ENCODE data around the gene LRBA.
"Not testable (repeated sequence)": the region's sequence is repeated elsewhere in the genome, so short reads cannot be mapped to it uniquely, and the experiment has no call there.

Gene LRBA

DNA sequence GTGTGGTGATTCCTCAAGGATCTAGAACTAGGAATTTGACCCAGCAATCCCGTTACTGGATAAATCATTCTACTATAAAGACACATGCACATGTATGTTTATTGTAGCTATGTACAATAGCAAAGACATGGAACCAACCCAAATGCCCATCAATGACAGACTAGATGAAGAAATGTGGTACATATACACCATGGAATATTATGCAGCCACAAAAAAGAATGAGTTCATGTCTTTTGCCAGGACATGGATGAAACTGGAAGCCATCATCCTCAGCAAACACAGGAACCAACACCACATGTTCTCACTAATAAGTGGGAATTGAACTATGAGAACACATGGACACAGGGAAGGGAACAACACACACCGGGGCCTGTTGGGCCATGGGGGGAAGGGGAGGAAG lies 450.1 kb downstream of the LRBA start:
- not testable (repeated sequence) for DNase-seq (ENCODE audit: low spot score)

DNA sequence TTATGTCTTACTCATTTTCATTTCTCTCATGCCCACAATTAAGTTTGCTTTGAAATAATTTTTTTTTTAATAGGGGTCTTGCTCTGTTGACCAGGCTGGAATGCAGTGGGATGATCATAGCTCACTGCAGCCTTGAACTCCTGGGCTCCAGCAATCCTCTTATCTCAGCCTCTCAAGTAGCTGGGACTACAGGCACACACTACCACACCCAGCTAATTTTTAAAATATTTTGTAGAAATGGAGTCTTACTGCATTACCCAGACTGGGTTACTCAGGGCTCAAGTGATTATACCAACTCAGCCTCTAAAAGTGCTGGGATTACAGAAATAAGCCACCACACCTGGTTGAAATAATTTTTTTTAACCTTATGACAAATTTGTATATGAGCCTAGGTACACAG lies 452.3 kb downstream of the LRBA start:
- no peak for DNase-seq (ENCODE audit: low spot score)

DNA sequence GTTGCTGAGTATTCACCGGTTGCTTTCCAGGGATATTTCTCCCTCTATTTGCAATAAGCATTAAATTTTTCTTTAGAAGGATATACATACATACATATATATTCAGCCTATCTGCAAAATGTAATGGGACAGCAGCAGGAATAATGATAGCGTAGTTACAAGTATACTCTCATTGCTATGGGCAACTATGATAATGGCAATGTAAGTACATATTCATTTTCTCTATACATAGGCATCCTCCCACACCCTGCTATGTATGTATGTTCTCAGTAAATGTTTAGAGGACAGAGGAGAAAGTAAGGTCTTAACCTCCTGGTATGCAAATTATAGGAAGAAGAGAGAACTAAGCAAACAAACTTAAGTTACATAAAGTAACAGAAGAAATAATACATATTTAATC lies 452.8 kb downstream of the LRBA start:
- DNase-seq (ENCODE audit: low spot score), result no peak

DNA sequence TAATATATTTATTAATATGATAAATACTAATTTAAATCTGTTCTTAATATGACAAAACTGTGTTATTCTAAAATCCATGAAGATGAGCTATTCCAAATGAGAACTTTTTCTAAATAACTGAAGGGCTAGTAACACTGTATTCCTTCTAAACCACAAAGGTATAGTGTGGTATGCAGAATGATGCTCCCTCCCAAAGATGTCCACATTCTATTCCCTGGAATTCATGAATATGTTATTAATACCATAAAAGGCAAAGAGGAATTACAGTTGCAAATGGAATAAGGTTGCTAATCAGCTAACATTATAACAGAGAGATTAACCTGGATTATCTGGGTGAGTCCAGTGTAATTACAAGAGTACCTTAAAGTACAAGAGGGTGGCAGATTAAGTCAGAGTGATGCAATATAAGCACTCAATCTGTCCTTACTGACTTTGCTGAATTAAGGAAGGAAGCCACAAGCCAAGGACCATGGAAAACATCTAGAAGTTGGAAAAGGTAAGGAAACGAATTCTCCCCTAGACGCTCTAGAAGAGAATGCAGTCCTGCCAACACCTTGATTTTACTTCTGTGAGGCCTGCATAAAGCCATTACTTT lies 453.8 kb downstream of the LRBA start:
- no peak for DNase-seq (ENCODE audit: low spot score)

DNA sequence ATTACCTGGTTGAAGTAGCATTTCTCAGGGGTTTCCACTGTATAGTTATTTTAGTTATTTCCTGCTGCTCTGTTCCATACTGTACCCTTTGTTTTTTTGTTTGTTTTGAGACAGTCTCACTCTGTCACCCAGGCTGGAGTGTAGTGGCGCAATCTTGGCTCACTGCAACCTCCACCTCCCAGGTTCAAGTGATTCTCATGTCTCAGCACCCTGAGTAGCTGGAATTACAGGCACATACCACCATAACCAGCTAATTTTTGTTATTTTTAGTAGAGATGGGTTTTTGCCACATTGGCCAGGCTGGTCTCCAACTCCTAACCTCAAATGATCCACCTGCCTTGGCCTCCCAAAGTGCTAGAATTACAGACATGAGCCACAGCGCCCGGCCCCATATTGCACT lies 457.3 kb downstream of the LRBA start:
- not testable (repeated sequence) for DNase-seq (ENCODE audit: low spot score)

DNA sequence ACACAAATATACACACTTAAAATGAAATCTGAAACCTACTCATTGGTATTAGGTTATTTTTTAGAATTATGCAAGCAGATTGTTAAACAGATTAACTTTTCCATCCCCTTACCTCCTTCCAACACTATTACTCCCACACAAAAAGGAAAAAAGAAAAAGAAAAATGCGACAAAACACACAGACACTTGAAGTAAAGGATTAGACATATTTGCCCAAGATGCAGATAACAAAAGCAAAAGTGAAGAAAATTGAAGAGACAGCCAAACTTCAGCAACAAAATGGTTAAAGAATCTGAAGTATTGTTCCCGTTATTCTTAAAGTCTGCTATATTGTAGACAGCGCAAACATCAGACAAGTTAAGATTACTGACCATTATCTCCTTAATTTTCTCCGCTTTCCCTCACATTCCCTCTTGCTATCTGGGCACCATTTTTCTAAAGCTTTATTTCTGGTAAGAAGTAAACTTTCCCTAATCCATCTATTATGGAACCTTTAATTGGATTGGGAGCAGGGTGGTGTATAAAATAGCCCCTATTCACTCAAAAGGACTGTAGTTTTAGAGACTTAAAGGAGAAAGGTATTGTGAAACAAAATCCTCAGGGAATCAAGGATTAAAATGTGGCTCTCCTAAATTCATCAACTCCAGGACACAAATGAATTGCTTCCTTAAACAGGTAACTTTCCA lies 467.8 kb downstream of the LRBA start:
- no peak for DNase-seq (ENCODE audit: low spot score)

DNA sequence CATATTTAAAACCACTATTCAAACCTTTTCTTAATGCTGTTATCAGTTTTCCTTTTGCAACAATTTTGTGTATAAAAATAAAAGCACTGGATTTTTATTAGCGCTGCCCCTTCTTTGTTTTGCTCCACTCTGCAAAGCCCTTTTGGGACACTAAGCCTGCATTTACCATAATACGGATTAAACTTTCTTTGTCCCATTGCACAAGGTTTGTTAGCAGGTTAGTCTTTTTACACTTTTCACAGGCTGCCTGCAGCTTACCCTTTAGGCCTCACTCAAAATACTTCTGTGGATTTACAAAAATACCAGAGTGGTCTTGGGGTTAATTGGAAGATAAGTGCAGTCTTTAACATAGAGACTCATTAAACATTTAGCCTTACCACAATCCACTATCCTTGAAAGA lies 468.8 kb downstream of the LRBA start:
- DNase-seq (ENCODE audit: low spot score), result no peak

DNA sequence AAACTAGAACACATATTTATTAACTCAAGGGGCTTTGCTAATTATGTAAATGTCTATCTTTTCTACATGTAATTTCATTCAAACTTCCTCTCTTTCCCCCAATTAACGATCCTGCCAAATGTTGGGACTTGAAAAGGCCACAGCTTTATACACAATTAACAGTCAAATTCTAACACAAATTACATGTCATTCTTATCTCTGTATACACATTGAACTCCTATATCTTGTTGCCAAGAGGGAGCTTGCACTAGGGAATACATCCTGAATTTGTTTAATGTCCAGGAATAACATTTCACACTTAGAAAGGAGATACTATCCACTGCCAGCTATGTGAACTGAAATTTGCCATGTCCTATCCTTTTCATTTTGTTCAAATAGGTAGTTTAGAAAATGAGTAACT lies 472.0 kb downstream of the LRBA start:
- DNase-seq (ENCODE audit: low spot score), result no peak

DNA sequence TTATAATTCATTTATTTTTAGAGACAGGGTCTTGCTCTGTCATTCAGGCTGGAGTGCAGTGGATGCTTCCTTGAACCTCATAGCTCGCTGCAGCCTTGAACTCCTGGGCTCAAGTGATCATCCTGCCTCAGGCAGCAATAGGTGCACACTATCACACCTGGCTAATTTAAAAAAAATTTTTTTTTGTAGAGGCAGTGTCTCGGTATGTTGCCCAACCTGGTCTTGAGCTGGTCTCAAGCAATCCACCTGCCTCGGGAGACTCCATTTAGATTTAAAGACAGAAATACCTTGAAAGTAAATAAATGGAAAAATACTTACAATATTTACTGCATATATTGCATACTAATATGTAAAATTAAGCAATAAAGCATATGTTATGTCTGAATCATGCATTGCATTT lies 473.4 kb downstream of the LRBA start:
- no peak for DNase-seq (ENCODE audit: low spot score)

DNA sequence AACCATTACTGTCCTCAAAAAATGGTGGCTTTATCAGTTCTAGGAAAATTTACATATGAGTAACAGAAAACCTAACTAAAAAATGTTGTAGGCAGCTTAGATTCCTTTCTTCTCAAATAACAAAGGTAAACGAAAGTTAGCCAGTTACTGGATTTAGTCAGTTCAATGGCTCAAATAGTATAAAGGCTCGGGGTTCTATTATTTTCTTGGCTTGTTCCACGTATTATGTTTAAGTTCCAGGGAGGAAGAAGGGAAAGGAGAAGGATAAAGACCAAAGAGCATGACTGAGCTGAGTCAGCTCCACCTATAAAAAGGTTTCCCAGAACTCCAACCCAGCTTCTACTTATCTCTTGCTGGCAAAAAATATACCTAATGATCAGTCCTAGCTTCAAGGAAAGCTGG lies 474.1 kb downstream of the LRBA start:
- no peak for DNase-seq (ENCODE audit: low spot score)

DNA sequence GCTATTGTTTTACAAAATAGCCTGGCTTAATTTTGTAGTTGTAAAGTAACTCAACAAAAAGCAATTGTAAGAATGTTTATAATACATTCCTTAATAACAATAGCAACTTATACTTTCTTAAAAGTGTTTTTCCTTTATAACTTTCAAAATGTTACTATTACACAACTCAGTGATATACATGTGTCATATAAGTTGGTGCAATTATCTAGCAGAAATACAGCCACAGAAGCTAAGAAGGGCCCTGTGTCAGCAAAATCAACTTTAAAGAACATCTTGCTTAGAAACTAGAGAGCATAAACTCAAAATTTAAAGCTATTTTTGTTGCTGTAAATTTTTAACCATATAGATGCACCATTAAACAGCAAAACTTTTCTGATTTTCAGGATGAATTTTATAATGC lies 474.5 kb downstream of the LRBA start:
- no peak for DNase-seq (ENCODE audit: low spot score)

DNA sequence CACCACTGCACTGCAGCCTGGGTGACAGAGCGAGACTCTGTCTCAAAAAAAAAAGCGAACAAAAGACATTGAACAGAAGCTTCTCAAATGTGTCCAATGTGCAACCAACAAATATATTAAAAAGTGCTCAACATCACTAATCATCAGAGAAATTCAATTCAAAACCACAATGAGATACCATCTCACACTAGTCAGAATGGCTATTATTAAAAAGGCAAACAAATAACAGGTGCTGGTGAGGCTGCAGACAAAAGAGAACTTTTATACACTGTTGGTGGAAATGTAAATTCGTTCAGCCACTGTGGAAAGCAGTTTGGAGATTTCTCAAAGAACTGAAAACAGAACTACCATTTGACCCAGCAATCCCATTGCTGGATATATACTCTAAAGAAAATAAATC lies 477.2 kb downstream of the LRBA start:
- DNase-seq (ENCODE audit: low spot score), result not testable (repeated sequence)

DNA sequence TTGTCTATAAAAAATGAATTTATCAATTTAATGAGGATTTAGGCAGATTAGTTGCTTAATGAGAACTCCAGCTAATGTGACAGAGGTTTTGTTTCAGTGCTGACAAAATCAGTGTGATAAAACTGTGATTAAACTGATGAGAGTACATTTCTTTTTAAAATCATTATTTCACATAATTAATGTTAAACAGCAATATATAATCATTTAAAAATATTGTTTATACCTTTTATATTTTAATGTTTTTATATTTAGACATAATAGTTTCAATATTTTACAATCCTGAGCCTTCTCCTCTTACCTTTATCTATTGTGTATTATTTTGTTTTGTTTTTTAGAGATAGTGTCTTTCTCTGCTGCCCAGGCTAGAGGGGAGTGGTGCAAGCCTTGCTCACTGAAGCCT lies 480.3 kb downstream of the LRBA start:
- DNase-seq (ENCODE audit: low spot score), result no peak

DNA sequence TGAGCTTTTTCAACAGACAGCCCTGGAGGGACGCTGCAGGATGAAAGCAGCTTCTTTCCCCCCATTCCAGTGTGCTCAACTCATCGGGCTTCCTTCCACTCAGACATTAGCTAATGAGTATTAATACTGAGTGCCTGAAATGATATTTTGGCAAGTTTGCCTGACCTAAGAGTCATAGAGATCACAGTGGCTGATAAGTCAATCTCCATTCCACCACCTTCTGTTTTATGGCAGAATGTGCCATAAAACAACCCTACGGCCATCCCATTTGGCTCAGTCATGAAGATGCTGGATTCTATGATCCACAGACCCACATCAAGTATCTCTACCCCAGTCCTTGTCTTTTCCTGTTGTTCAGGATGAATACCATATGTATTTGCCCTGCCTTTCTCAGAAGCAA lies 481.4 kb downstream of the LRBA start:
- DNase-seq (ENCODE audit: low spot score), result no peak

DNA sequence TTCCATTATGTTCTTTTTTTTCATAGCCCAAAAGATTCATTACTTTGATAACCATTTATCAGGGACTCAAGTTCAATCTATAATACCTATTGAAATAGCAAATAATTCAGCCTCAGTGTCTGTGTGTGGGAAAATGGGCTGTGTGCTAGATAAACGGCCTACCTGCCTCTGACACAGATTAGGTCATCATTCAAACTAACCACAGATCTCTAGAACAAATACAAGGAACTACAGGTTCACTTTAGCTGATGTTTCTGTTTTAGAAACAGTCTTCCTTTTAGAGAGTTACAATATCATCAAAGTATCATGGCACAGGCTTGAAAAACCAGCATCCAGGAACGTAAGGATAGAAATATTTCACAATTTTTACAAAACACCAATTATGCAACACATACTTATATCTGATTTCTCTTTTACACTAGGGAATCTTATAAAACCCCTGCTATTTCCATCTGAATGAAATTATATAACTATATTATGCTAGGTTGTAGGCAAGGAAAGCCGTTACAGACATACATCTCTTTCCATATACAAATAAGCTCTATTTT lies 489.7 kb downstream of the LRBA start:
- DNase-seq (ENCODE audit: low spot score), result no peak

DNA sequence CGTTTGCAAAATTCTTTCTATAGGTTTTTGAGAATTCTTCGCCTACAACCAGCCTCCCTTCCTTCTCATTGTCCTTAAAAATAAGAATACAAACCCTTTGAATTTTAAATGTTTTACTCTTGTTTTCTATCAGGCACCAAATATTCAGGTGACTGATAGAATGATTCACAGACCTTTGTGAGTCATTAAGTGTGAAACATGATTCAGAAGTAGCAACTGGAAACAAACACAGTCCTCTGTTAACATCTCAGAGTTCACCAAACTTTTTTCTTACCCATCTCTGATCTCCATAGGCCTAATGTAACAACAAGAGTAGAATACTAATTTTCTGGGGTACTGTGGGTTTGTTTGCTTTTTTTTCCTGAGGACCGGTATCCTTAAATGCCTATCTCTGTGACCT lies 496.5 kb downstream of the LRBA start:
- peak; percentile 81 for DNase-seq (ENCODE audit: low spot score)

DNA sequence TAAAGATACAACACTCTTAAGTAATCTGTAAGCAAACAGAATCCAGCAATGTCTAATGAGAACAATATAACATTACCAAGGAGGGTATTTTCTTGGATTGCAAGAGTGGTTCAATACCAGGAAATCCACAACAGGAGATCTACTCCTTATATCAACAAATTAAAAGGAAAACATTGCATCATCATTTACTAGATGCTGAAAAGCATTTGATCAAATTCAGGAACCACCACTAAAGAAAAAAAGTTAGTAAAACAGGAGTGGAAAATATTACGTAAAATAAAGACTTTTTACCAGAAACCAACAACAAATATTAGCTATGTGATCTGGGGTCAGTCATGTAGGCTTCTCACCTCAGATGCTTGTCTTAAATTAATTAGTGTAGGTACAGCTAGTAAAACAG lies 499.9 kb downstream of the LRBA start:
- DNase-seq (ENCODE audit: low spot score), result no peak

DNA sequence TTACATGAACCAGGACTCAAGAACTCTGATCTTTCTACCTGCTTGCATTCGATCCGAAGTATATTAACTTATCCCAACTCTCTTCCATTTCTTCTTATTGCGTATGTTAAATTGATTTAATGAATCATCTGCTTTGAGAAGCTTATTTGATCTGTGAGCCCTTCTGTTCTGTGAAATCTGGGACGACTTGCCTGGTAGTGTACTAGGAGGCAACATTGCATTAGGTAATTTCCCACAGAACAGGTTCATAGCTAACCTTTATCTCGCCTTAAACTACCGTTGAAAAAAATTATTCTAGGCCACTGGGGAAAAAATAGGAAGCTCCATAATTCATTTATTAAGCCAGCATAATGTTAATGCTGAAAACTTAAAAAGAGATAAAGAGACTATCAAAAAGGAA lies 500.4 kb downstream of the LRBA start:
- no peak for DNase-seq (ENCODE audit: low spot score)

DNA sequence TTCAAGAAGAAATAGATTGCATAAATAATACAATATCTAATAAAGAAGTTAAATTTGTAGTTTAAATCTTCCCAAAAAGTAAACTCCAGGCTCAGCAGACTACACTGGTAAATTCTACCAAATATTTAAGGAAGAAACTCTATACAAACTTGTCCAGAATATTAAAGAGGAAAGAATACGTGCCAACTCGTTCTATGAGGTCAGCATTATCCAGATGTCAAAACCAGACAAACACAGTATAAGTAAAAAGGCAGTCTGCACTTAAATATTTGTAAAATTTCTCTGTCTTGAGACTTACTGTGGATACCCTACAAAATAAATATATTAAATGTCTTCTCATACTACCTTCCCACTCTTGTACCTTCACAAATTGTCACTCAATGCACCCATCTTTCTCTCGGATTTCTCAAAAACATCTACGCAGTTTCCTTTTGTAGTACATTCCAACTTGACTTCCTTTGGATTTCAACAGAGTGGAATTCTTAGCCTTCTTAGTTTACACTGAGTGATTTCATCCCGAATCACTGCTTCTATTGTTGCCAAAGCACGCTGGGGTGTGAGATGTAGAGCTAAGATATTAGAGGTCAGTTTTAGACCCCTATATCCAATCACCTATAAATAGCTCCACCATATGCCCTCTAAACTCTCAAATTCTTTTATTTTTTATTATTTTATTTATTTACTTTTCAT lies 504.8 kb downstream of the LRBA start:
- peak; percentile 40 for DNase-seq (ENCODE audit: low spot score)

DNA sequence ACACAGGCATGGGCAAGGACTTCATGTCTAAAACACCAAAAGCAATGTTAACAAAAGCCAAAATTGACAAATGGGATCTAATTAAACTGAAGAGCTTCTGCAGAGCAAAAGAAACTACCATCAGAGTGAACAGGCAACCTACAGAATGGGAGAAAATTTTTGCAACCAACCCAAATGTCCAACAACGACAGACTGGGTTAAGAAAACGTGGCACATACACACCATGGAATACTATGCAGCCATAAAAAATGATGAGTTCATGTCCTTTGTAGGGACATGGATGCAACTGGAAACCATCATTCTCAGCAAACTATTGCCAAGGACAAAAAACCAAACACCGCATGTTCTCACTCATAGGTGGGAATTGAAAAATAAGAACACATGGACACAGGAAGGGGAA lies 507.4 kb downstream of the LRBA start:
- DNase-seq (ENCODE audit: low spot score), result not testable (repeated sequence)

DNA sequence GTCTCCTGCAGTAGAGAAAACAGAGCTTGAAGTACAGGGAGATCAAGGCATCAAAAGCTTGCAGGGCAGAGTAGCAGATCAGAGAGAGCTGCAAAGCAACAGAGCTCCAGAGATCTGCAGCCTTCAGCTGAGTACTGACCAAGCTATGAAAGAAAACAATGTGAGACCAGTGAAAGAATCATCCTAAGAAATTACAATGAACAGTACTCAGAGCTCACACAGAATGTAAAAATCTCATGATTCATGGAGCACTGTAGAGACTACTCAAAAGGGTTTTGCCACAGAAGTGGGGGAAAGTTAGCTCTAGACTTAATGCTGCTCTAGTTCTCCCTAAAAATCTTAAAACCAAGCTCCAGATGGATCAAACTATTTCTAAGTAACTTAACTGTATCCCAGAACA lies 513.1 kb downstream of the LRBA start:
- no peak for DNase-seq (ENCODE audit: low spot score)

DNA sequence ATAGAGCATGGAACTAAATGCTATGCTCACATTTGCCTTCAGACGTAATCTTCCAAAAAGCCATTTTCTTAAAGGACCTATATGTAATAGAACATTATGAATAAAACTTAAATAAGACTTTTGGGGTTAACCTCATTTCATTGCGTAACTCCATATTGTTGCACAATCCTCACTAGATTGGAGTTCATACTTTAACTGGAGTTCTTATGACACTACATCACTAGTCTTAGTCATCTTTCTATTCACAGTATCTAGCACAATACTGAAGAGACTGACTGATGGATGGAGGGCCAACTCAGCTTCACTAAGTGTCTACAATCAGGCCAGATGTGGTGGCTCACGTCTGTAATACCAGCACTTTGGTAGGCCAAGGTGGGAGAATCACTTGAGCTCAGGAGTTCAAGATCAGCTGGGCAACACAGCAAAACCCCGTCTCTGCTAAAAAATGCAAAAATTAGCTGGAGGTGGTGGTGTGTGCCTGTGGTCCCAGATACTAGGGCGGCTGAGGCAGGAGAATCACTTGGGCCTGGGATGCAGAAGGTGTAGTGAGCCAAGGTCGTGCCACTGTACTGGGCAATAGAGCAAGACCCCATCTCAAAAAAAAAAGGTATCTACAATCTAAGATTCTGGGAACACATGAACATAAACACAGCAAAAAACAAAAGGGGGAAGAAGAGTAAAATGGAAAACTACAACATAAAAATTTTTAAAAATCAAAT lies 513.9 kb downstream of the LRBA start:
- DNase-seq (ENCODE audit: low spot score), result peak; percentile 68

DNA sequence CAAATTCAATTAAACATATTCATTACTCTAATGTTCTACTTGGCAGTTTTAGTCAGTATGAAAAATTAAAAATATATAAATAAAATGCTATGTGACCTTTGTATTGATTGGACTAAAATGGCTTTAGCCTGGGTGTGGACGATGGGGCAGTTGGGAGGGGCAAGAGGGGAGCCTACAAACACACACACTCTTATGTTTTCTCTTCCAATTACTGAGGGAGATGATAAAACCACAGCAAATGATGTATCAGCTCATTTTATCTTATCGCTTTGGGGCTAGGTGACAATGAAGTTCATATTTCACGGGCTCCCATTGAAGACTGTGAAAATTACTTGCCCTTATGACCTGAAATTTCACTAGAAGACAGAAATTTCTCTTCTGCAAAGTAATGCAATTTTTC lies 517.5 kb downstream of the LRBA start:
- no peak for DNase-seq (ENCODE audit: low spot score)

Measured in RKO (cell line).